Measurements from ENCODE around the gene CADPS2. TPM values are rescaled to one million over a fixed set of nuclear protein-coding genes. Genes with fewer than 3 reads are reported as not detected.

CADPS2 gene
- total RNA-seq, 1 experiment from 2014 or later = not detected

DNA sequence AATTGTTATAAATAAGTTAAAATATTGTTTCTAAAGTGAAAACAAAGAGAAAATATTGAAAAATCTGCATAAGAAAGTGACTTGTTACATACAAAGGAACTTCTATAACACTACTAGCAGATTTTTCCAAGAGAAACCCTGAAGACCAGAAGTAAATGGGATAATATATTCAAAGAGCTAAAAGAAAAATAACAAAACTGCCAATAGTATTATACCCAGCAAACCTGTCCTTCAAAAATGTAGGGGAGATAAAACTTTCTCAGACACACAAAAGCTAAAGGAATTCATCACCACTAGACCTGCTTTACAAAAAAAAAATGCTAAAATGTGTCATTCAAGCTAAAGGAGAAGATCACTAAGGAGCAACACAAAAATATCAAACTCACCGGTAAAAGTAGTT is 17.0 kb downstream of the CADPS2 start:
- Histone ChIP-seq H3K36me3 (ENCODE audit: insufficient read depth, low read length) (no peaks in the 10 kb centered on the region), H4K20me1 (ENCODE audit: insufficient read depth, low read depth, low read length) (no peaks in the 10 kb centered on the region), H3K9ac (ENCODE audit: low read length) (no peak overlapping the region), H3K4me2 (ENCODE audit: low read depth, low read length, poor library complexity, severe bottlenecking) (no peak overlapping the region), H3K79me2 (ENCODE audit: low read length) (no peaks in the 10 kb centered on the region), H3K9me2 (replicated peaks; ENCODE audit: insufficient read depth, low read length) (no peaks in the 10 kb centered on the region; the same call in 1 of the 2 replicates), H3K27me3 (ENCODE audit: low read length) (no peaks in the 10 kb centered on the region), H3K9me3 (ENCODE audit: low read length) (peaks cover 24% of the 10 kb centered on the region), H3K27ac (ENCODE audit: low read length) (no peak overlapping the region), H3K4me1 (ENCODE audit: low read length) (no peaks in the 10 kb centered on the region), H2AFZ (ENCODE audit: low read length) (no peak overlapping the region), H3K4me3 (ENCODE audit: low read length) (no peak overlapping the region)
- no peak for DNase-seq

DNA sequence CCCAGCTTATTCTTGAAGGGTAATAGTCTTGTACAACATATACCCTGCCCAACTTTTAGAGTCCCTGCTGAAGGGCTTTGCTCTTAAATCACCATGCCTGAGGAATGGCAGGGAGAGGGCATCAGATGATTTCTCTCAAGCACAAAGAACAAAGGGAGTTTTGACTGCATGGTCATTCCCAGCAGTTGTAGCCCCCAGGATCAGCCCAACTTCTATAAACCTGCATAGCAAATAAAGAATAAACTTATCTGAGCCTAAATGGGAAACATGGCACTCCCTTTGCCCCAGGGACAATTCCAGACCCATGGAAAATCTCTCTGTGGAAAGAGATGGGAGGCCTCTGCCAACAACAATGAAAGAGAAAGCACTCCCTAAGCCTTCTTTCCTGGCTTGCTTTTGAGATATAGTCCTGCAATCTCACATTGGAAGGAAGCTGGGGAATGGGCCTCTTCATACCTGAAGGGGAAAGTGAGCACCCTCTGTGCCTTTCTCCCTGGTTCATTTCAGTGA is 18.7 kb downstream of the CADPS2 start:
- Histone ChIP-seq H2AFZ (ENCODE audit: low read length) (no peak overlapping the region), H3K9me3 (ENCODE audit: low read length) (peaks cover 21% of the 10 kb centered on the region), H3K4me2 (ENCODE audit: low read depth, low read length, poor library complexity, severe bottlenecking) (no peak overlapping the region), H3K27me3 (ENCODE audit: low read length) (no peaks in the 10 kb centered on the region), H3K9ac (ENCODE audit: low read length) (no peak overlapping the region), H3K9me2 (replicated peaks; ENCODE audit: insufficient read depth, low read length) (no peaks in the 10 kb centered on the region; the same call in 1 of the 2 replicates), H3K36me3 (ENCODE audit: insufficient read depth, low read length) (no peaks in the 10 kb centered on the region), H3K27ac (ENCODE audit: low read length) (no peak overlapping the region), H3K79me2 (ENCODE audit: low read length) (no peaks in the 10 kb centered on the region), H3K4me1 (ENCODE audit: low read length) (no peaks in the 10 kb centered on the region), H4K20me1 (ENCODE audit: insufficient read depth, low read depth, low read length) (no peaks in the 10 kb centered on the region), H3K4me3 (ENCODE audit: low read length) (no peak overlapping the region)
- no peak for DNase-seq

DNA sequence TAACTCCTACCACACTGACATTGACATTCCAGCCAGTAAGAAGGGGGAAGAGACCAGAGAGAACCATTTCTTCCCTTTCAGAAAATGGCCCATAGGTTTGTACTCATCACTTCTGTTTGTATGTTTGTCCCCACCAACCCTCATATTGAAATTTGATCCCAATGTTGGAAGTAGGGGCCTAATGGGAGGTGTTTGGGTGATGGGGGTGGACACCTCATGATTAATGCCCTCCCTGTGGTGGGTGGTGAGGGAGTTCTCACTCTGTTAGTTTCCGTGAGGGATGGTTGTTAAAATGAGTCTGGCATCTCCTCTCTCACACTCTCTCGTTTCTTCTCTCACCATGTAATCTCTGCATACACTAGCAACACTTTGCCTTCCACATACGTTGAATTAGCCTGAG is 21.4 kb downstream of the CADPS2 start:
- Histone ChIP-seq H3K79me2 (ENCODE audit: low read length) (no peaks in the 10 kb centered on the region), H4K20me1 (ENCODE audit: insufficient read depth, low read depth, low read length) (no peaks in the 10 kb centered on the region), H3K9ac (ENCODE audit: low read length) (no peak overlapping the region), H3K27me3 (ENCODE audit: low read length) (no peaks in the 10 kb centered on the region), H3K36me3 (ENCODE audit: insufficient read depth, low read length) (no peaks in the 10 kb centered on the region), H3K9me3 (ENCODE audit: low read length) (peaks cover 10% of the 10 kb centered on the region), H3K4me1 (ENCODE audit: low read length) (no peaks in the 10 kb centered on the region), H3K4me3 (ENCODE audit: low read length) (no peak overlapping the region), H3K9me2 (replicated peaks; ENCODE audit: insufficient read depth, low read length) (no peaks in the 10 kb centered on the region), H3K27ac (ENCODE audit: low read length) (no peak overlapping the region), H3K4me2 (ENCODE audit: low read depth, low read length, poor library complexity, severe bottlenecking) (no peak overlapping the region), H2AFZ (ENCODE audit: low read length) (no peak overlapping the region)
- DNase-seq = no peak

DNA sequence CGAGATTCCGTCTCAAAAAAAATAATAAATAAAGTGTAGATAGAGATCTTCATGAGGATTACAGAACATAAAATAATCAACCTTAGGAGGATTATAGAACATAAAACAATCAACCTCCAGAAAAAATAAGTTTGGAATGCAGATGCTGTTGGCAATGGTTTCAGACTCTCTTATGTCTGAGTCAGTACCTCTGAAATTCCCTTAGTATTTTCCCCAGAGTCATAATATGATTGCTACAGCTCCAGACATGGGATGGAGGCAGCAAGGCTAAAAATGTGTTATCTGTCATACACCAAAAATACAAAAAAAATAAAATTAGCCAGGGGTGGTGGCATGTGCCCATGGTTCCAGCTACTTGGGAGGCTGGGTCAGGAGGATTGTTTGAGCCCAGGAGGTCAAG is 22.2 kb downstream of the CADPS2 start:
- H3K4me2 ChIP-seq (ENCODE audit: low read depth, low read length, poor library complexity, severe bottlenecking) = no peak overlapping the region
- no peak for DNase-seq

DNA sequence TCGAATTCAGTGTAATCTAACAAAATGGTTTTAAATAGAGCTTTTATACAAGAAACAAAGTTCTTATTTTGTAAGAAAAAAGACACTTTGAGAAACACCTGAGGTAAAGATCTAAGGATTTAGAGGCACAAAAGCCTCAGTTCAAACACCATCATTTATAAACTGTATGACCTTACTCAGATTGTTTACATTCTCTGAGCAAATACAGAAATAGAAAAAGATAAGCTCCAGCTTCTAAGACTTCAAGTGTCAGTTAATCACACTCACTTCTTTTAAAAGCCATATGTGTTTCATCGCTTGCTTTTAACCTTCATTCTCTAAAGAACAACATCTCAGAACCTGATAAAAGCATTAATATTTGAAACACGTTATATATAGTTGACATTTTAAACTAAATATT is 27.9 kb downstream of the CADPS2 start:
- Histone ChIP-seq H3K4me3 (ENCODE audit: low read length) (no peak overlapping the region), H2AFZ (ENCODE audit: low read length) (no peak overlapping the region), H3K9ac (ENCODE audit: low read length) (no peak overlapping the region), H3K27ac (ENCODE audit: low read length) (no peak overlapping the region), H3K9me3 (ENCODE audit: low read length) (peaks cover 2% of the 10 kb centered on the region; the same call in 1 of the 2 replicates), H3K79me2 (ENCODE audit: low read length) (no peaks in the 10 kb centered on the region), H3K4me1 (ENCODE audit: low read length) (no peaks in the 10 kb centered on the region), H3K27me3 (ENCODE audit: low read length) (no peaks in the 10 kb centered on the region), H3K9me2 (replicated peaks; ENCODE audit: insufficient read depth, low read length) (no peaks in the 10 kb centered on the region), H3K4me2 (ENCODE audit: low read depth, low read length, poor library complexity, severe bottlenecking) (no peak overlapping the region), H4K20me1 (ENCODE audit: insufficient read depth, low read depth, low read length) (no peaks in the 10 kb centered on the region), H3K36me3 (ENCODE audit: insufficient read depth, low read length) (no peaks in the 10 kb centered on the region)
- no peak for DNase-seq

More for the DNA sequence above, 22.2 kb downstream of the CADPS2 start:
- Histone ChIP-seq H3K4me1 (ENCODE audit: low read length) (no peaks in the 10 kb centered on the region), H3K27ac (ENCODE audit: low read length) (no peak overlapping the region), H3K9me2 (replicated peaks; ENCODE audit: insufficient read depth, low read length) (no peaks in the 10 kb centered on the region), H2AFZ (ENCODE audit: low read length) (no peak overlapping the region), H3K9ac (ENCODE audit: low read length) (no peak overlapping the region), H3K4me3 (ENCODE audit: low read length) (no peak overlapping the region), H3K36me3 (ENCODE audit: insufficient read depth, low read length) (no peaks in the 10 kb centered on the region), H3K79me2 (ENCODE audit: low read length) (no peaks in the 10 kb centered on the region), H4K20me1 (ENCODE audit: insufficient read depth, low read depth, low read length) (no peaks in the 10 kb centered on the region), H3K27me3 (ENCODE audit: low read length) (no peaks in the 10 kb centered on the region), H3K9me3 (ENCODE audit: low read length) (peaks cover 4% of the 10 kb centered on the region)

DNA sequence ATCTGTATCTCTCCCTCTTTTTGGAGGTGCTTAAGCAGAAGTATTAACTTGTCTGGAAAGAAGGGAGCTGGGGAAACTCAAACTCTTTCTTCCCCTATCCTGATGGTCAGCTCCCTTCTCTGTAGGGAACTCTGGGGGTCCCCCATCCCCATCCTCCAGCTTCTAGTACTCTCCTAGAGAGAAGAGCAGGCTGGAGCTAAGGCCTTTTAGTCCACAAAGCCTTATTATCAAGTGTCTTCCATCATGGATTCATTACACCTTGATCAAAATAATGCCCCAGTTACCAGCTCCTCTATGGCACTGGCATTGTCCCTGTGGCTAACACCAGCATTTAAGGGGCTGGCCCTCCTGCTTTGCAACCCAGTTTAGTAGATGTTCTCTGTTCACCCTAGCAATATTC is 35.7 kb downstream of the CADPS2 start:
- Histone ChIP-seq H3K4me2 (ENCODE audit: low read depth, low read length, poor library complexity, severe bottlenecking) (no peak overlapping the region), H3K4me1 (ENCODE audit: low read length) (no peaks in the 10 kb centered on the region), H3K9ac (ENCODE audit: low read length) (no peak overlapping the region), H3K9me2 (replicated peaks; ENCODE audit: insufficient read depth, low read length) (no peaks in the 10 kb centered on the region), H2AFZ (ENCODE audit: low read length) (no peak overlapping the region), H4K20me1 (ENCODE audit: insufficient read depth, low read depth, low read length) (no peaks in the 10 kb centered on the region), H3K9me3 (ENCODE audit: low read length) (no peaks in the 10 kb centered on the region), H3K36me3 (ENCODE audit: insufficient read depth, low read length) (no peaks in the 10 kb centered on the region), H3K27me3 (ENCODE audit: low read length) (no peaks in the 10 kb centered on the region), H3K4me3 (ENCODE audit: low read length) (no peak overlapping the region), H3K79me2 (ENCODE audit: low read length) (no peaks in the 10 kb centered on the region), H3K27ac (ENCODE audit: low read length) (no peak overlapping the region)
- no peak for DNase-seq

DNA sequence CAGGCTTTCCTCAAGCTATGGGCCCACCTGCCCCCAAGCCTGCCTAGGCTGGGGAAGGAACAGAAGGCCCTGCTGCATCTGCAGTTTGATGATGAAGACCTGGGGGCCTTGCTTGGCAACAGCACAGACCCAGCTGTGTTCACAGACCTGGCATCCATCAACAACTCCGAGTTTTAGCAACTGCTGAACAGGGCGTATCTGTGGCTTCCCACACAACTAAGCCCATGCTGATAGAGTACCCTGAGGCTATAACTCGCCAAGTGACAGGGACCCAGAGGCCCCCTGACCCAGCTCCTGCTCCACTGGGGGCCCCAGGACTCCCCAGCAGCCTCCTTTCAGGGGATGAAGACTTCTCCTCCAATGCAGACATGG is 36.3 kb downstream of the CADPS2 start:
- Histone ChIP-seq H3K27ac (ENCODE audit: low read length) (no peak overlapping the region), H3K9me3 (ENCODE audit: low read length) (no peaks in the 10 kb centered on the region), H3K9me2 (replicated peaks; ENCODE audit: insufficient read depth, low read length) (no peaks in the 10 kb centered on the region), H2AFZ (ENCODE audit: low read length) (no peak overlapping the region), H3K4me2 (ENCODE audit: low read depth, low read length, poor library complexity, severe bottlenecking) (no peak overlapping the region), H3K9ac (ENCODE audit: low read length) (no peak overlapping the region), H3K36me3 (ENCODE audit: insufficient read depth, low read length) (no peaks in the 10 kb centered on the region), H3K27me3 (ENCODE audit: low read length) (no peaks in the 10 kb centered on the region), H3K79me2 (ENCODE audit: low read length) (no peaks in the 10 kb centered on the region), H4K20me1 (ENCODE audit: insufficient read depth, low read depth, low read length) (no peaks in the 10 kb centered on the region), H3K4me1 (ENCODE audit: low read length) (no peaks in the 10 kb centered on the region), H3K4me3 (ENCODE audit: low read length) (no peak overlapping the region)
- DNase-seq = no peak

DNA sequence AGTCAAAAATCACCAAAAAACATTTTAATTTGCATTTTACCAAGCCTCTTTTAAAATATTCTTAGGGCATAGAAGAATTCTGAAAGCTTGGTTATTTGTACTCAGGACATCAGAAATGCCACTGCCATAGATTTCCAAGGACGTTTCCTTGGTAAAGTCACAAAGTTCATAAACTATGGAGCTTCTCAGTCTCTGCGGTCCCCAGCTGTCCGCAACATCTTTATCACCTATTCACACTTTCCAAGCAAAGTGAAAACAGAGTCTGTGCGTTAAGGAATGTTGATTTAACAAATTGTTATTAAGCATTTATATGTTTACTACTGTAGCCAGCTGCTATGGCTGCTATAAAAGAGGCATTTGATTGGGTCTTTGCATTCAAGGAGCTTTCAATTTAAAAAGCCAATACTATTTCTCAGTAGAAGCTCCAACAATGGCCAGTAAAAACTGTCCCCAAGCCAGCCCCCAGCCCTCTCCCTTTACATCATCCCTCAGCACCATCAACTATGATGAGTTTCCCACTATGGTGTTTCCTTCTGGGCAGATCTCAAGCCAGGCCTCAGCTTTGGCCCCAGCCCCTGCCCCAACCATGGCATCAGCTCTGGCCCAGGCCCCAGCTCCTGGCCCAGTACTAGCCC is 36.8 kb downstream of the CADPS2 start:
- DNase-seq = no peak
- no peak overlapping the region for H3K4me3 ChIP-seq (ENCODE audit: low read length)
- no peak overlapping the region for H3K9ac ChIP-seq (ENCODE audit: low read length)
- no peaks in the 10 kb centered on the region for H3K9me2 ChIP-seq (replicated peaks; ENCODE audit: insufficient read depth, low read length)
- no peak overlapping the region for H2AFZ ChIP-seq (ENCODE audit: low read length)
- no peaks in the 10 kb centered on the region for H3K36me3 ChIP-seq (ENCODE audit: insufficient read depth, low read length)
- H3K27ac ChIP-seq (ENCODE audit: low read length) = no peak overlapping the region
- no peak overlapping the region for H3K4me2 ChIP-seq (ENCODE audit: low read depth, low read length, poor library complexity, severe bottlenecking)
- H3K79me2 ChIP-seq (ENCODE audit: low read length) = no peaks in the 10 kb centered on the region
- H3K4me1 ChIP-seq (ENCODE audit: low read length) = no peaks in the 10 kb centered on the region
- no peaks in the 10 kb centered on the region for H3K9me3 ChIP-seq (ENCODE audit: low read length)
- no peaks in the 10 kb centered on the region for H4K20me1 ChIP-seq (ENCODE audit: insufficient read depth, low read depth, low read length)
- no peaks in the 10 kb centered on the region for H3K27me3 ChIP-seq (ENCODE audit: low read length)

Measured in Karpas-422 (cell line).